ENCODE data around the gene ALKBH4. TPM values are rescaled to one million over a fixed set of nuclear protein-coding genes. Genes with fewer than 3 reads are reported as not detected.

ALKBH4 gene
- total and polyA plus RNA-seq, 2 of the 4 experiments (the other 2 are of a cell fraction), result 6.1 to 7.4 TPM

DNA sequence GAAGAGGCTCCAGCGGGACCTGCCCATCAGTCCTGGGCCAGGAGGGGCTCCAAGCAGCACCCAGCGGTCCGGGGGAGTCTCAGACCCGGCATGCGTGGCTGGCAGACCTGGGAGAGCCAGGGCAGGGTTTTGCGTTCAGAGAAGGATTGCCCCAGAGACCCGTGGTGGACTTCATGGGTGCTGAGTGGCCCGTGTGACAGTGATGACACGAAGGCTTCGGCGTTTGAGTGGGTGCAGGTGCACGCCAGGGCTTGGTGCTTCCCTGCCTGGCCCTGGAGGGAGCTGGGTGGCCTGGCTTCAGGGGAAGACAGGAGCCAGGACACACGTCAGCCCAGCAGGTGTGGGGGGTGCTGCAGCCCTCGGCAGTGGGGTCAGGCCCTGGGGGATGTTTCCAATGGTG lies 17.4 kb downstream of the ALKBH4 start:
- Histone ChIP-seq H3K27ac (ENCODE audit: insufficient read depth, low read length) (no peak overlapping the region), H4K91ac (ENCODE audit: insufficient read depth, low read depth, low read length) (no peak overlapping the region), H2BK5ac (ENCODE audit: low read depth, low read length, poor library complexity, severe bottlenecking) (no peak overlapping the region), H3K4ac (ENCODE audit: low read depth, low read length) (no peak overlapping the region), H2AK9ac (replicated peaks; ENCODE audit: low read depth, low read length, poor library complexity) (peak overlapping the region; percentile 82), H3K9me1 (ENCODE audit: insufficient read depth, low read length) (no peaks in the 10 kb centered on the region; the same call in 1 of the 2 replicates), H3K27me3 (ENCODE audit: control insufficient read depth, insufficient read depth, low read length) (no peaks in the 10 kb centered on the region), H3K4me2 (ENCODE audit: low read depth, low read length) (no peak overlapping the region), H2BK20ac (ENCODE audit: low read depth, low read length) (no peak overlapping the region), H3K4me1 (ENCODE audit: control insufficient read depth, insufficient read depth, low read length) (peaks cover 4% of the 10 kb centered on the region; the same call in 1 of the 2 replicates), H3K18ac (ENCODE audit: low read depth, low read length) (no peak overlapping the region), H2BK15ac (ENCODE audit: low read depth, low read length) (no peak overlapping the region), H3K9me3 (ENCODE audit: control insufficient read depth, insufficient read depth, low read length) (no peaks in the 10 kb centered on the region), H3K23ac (ENCODE audit: low read depth, low read length) (no peak overlapping the region), H4K5ac (ENCODE audit: low read depth, low read length) (no peak overlapping the region), H4K20me1 (ENCODE audit: insufficient read depth, low read length) (peaks cover 4% of the 10 kb centered on the region; the same call in 1 of the 2 replicates), H3K79me1 (ENCODE audit: low read depth in 1 of 2, low read length in 2 of 2) (peaks cover 0 to 15% of the 10 kb centered on the region in 2 experiments; a peak in 1 of 4 replicates), H2AK5ac (ENCODE audit: low read depth, low read length) (no peak overlapping the region; the same call in 1 of the 2 replicates), H4K8ac (ENCODE audit: low read depth in 2 of 2, low read length in 2 of 2) (no peak overlapping the region), H3K36me3 (ENCODE audit: control insufficient read depth, insufficient read depth, low read length) (peaks cover 23% of the 10 kb centered on the region), H3K14ac (replicated peaks; ENCODE audit: low read depth, low read length) (no peak overlapping the region), H2AFZ (replicated peaks; ENCODE audit: low read length, poor library complexity) (no peak overlapping the region), H2BK120ac (ENCODE audit: low read depth, low read length) (no peak overlapping the region), H3K56ac (ENCODE audit: extremely low read depth, insufficient read depth, low read length) (no peak overlapping the region), H3K9ac (ENCODE audit: low read depth, low read length) (no peak overlapping the region), H3K4me3 (ENCODE audit: insufficient read depth, low read depth, low read length) (no peak overlapping the region)
- POLR2A ChIA-PET (ENCODE audit: unreplicated experiment), result no interaction called here
- ATAC-seq (ENCODE audit: low read depth) (no peak), DNase-seq (no peak)
- dilution Hi-C loops (cut with HindIII; ENCODE audit: low sequenced_read_pairs, unreplicated experiment) (no loop called here), intact Hi-C loops (cut with micrococcal nuclease) (no loop called here), in situ Hi-C loops (cut with MboI; ENCODE audit: low sequenced_read_pairs) (no loop called here)
- CTCF ChIA-PET, result no interaction called here
- TF ChIP-seq NFE2L2 (IDR thresholded peaks at IDR 0.05; ENCODE audit: low read depth, low read length) (no peak), CHD1 (IDR thresholded peaks at IDR 0.05; ENCODE audit: low read depth, low read length) (no peak), MAZ (IDR thresholded peaks at IDR 0.05; ENCODE audit: borderline replicate concordance, low read depth, low read length) (no peak), MXI1 (IDR thresholded peaks at IDR 0.05; ENCODE audit: borderline replicate concordance, low read depth, low read length) (no peak), MAFK (IDR thresholded peaks at IDR 0.05; ENCODE audit: low read depth, low read length) (no peak), RCOR1 (IDR thresholded peaks at IDR 0.05; ENCODE audit: insufficient replicate concordance, low read length) (no peak), RAD21 (IDR thresholded peaks at IDR 0.05; ENCODE audit: low read length) (no peak), FOS (IDR thresholded peaks at IDR 0.05; ENCODE audit: low read depth, low read length) (no peak), SMC3 (IDR thresholded peaks at IDR 0.05; ENCODE audit: low read depth, low read length) (no peak), POLR2A (IDR thresholded peaks at IDR 0.05; ENCODE audit: low read depth, low read length) (no peak), RFX5 (IDR thresholded peaks at IDR 0.05; ENCODE audit: low read depth, low read length) (no peak), CEBPB (IDR thresholded peaks at IDR 0.05; ENCODE audit: low read depth, low read length) (no peak), BHLHE40 (IDR thresholded peaks at IDR 0.05; ENCODE audit: low read depth, low read length) (no peak)
- TF ChIP-seq, protein P1, sequence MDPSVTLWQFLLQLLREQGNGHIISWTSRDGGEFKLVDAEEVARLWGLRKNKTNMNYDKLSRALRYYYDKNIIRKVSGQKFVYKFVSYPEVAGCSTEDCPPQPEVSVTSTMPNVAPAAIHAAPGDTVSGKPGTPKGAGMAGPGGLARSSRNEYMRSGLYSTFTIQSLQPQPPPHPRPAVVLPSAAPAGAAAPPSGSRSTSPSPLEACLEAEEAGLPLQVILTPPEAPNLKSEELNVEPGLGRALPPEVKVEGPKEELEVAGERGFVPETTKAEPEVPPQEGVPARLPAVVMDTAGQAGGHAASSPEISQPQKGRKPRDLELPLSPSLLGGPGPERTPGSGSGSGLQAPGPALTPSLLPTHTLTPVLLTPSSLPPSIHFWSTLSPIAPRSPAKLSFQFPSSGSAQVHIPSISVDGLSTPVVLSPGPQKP (IDR thresholded peaks at IDR 0.05; ENCODE audit: borderline replicate concordance, low read depth, low read length), result no peak
- TF ChIP-seq, protein P2, sequence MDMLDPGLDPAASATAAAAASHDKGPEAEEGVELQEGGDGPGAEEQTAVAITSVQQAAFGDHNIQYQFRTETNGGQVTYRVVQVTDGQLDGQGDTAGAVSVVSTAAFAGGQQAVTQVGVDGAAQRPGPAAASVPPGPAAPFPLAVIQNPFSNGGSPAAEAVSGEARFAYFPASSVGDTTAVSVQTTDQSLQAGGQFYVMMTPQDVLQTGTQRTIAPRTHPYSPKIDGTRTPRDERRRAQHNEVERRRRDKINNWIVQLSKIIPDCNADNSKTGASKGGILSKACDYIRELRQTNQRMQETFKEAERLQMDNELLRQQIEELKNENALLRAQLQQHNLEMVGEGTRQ (IDR thresholded peaks at IDR 0.05; ENCODE audit: low read depth, low read length), result no peak
- TF ChIP-seq, protein P3, sequence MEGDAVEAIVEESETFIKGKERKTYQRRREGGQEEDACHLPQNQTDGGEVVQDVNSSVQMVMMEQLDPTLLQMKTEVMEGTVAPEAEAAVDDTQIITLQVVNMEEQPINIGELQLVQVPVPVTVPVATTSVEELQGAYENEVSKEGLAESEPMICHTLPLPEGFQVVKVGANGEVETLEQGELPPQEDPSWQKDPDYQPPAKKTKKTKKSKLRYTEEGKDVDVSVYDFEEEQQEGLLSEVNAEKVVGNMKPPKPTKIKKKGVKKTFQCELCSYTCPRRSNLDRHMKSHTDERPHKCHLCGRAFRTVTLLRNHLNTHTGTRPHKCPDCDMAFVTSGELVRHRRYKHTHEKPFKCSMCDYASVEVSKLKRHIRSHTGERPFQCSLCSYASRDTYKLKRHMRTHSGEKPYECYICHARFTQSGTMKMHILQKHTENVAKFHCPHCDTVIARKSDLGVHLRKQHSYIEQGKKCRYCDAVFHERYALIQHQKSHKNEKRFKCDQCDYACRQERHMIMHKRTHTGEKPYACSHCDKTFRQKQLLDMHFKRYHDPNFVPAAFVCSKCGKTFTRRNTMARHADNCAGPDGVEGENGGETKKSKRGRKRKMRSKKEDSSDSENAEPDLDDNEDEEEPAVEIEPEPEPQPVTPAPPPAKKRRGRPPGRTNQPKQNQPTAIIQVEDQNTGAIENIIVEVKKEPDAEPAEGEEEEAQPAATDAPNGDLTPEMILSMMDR (conservative IDR thresholded peaks at IDR 0.05; ENCODE audit: low read depth, low read length), result no peak
- WGBS, 2 experiments (ENCODE audit: extremely low coverage in 2 of 2, insufficient read length in 1 of 2), result 91% methylated on average over 9 of the region's 14 CpGs; no CpG with 5 or more reads in 1 of the 2 experiments
- BruUV-seq (replicated peaks), result no TSS peak
